Nephron (organoid): ENCODE data around the gene CAVIN1.
"Not testable (repeated sequence)": the region's sequence is repeated elsewhere in the genome, so short reads cannot be mapped to it uniquely, and the experiment has no call there.

ENCODE experiments used
- H3K27ac Mint-ChIP-seq, 3 experiments: 2 replicates each; pipeline ENCODE4 v1.8.0; 2020; ENCODE audit warnings: mixed read lengths in 3 of 3, mild to moderate bottlenecking in 2 of 3, moderate library complexity in 1 of 3
- H3K27me3 Mint-ChIP-seq: 2 replicates; pipeline ENCODE4 v1.8.0; 2021; ENCODE audit warnings: low read depth, mild to moderate bottlenecking, moderate library complexity, mixed read lengths
- H3K36me3 Mint-ChIP-seq: 2 replicates; pipeline ENCODE4 v1.8.0; 2020; ENCODE audit warnings: low read depth, mixed read lengths
- H3K4me1 Mint-ChIP-seq: 2 replicates; pipeline ENCODE4 v1.8.0; 2020; ENCODE audit warnings: mixed read lengths
- H3K4me3 Mint-ChIP-seq, 3 experiments: 2 replicates each; pipeline ENCODE4 v1.8.0; 2020; ENCODE audit warnings: mild to moderate bottlenecking in 3 of 3, mixed read lengths in 3 of 3, moderate library complexity in 2 of 3
- H3K9me3 Mint-ChIP-seq: 2 replicates; pipeline ENCODE4 v1.8.0; 2020; ENCODE audit warnings: mixed read lengths
- TF ChIP-seq, protein P1 (sequence below), 3 experiments: fragments of 200-600 bp; sonication (generic); IDR thresholded peaks; one replicate each; pipeline ENCODE4 v1.5.0; 2021; ENCODE audit warnings: antibody characterized with exemption in 3 of 3; ENCODE audit not compliant: unreplicated experiment in 3 of 3

Gene CAVIN1

DNA sequence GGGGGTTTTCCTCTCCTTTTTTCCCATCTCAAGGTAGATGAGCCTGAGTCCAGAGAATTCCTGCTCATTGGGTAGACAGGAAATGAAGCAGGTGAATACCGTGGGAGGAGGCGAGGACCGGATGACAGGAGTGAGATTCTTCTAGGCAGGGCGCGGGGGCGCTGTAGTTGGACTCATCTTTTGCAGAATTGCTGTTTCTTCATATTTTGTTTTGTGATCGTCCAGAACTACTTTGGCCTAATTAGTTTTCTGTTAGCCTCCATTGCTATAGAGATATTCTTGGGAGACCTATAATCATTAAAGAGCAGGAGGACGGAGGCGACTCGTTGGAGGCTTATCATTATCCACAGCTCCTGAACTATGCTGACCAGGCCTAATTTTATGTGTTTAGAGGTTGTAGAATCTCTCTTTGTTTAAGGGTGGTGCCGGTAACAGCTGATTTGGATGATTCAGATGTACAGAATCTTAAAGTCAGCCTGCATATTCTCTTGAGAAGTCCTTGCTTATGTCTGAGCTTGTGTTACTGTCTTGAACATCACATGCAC lies 36.3 kb upstream of the CAVIN1 start:
- H3K36me3 Mint-ChIP-seq, result peaks cover 16% of the 10 kb centered on the region
- H3K27ac Mint-ChIP-seq, result peak overlapping the region; percentile 73 to 90 (median 74)
- no peaks in the 10 kb centered on the region for H3K27me3 Mint-ChIP-seq
- H3K4me1 Mint-ChIP-seq, result peaks cover 38% of the 10 kb centered on the region
- H3K9me3 Mint-ChIP-seq, result no peaks in the 10 kb centered on the region
- H3K4me3 Mint-ChIP-seq, result peak overlapping the region; percentile 97 to 98 (median 98)
- TF ChIP-seq, protein P1, sequence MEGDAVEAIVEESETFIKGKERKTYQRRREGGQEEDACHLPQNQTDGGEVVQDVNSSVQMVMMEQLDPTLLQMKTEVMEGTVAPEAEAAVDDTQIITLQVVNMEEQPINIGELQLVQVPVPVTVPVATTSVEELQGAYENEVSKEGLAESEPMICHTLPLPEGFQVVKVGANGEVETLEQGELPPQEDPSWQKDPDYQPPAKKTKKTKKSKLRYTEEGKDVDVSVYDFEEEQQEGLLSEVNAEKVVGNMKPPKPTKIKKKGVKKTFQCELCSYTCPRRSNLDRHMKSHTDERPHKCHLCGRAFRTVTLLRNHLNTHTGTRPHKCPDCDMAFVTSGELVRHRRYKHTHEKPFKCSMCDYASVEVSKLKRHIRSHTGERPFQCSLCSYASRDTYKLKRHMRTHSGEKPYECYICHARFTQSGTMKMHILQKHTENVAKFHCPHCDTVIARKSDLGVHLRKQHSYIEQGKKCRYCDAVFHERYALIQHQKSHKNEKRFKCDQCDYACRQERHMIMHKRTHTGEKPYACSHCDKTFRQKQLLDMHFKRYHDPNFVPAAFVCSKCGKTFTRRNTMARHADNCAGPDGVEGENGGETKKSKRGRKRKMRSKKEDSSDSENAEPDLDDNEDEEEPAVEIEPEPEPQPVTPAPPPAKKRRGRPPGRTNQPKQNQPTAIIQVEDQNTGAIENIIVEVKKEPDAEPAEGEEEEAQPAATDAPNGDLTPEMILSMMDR (IDR thresholded peaks at IDR 0.05; ENCODE audit: unreplicated experiment in 3 of 3), result peak in 2 of 3 experiments; percentile 16 to 17

DNA sequence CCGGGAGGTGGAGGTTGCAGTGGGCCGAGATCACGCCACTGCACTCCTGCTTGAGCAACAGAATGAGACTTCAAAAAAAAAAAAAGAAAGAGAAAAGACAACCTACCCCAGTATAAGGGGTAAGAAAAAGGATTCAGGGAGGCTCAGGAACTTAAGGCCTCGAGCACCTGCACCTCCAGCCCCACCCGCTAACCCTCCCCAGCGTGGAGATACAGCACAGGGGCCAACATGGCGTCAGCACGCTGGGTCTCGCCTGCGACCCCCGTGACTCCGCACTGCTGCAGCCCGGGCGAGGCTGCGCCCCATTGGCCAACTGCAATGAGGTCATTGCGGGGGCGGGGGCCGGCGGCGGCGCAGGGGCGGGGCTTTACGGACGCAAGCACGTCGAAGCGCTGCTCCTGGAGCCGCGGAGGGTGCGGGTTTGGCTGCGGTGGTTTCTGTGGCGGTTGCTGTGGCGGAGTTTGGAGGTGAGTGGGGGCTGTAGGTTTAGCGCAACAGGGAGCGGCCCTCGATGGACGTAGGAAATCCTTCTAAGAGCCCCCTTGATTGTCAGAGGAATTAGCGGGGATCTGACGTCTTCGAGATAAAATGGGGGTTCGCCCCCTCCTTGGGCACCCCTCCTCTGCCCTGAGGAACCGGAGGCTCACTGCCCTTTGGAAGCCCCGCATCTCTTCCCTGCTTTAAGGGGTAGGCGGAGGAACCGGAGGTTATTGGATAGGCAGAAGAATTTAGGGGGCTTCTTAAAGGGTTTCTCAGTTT lies 35.6 kb upstream of the CAVIN1 start, which contains the start of gene ATP6V0A1:
TSS of gene ATP6V0A1 (plus strand) at position 382 of the 759 bp plus-strand sequence. CDS start 2,017 bp downstream, outside the sequence.
- Mint-ChIP-seq H3K36me3 (peaks cover 13% of the 10 kb centered on the region), H3K27ac (peak within 1 kb of the TSS; percentile 73 to 90 (median 84)), H3K4me3 (peak within 1 kb of the TSS; percentile 97 to 98 (median 98)), H3K4me1 (peaks cover 38% of the 10 kb centered on the region), H3K27me3 (no peaks in the 10 kb centered on the region), H3K9me3 (no peaks in the 10 kb centered on the region)
- TF ChIP-seq, protein P1 (IDR thresholded peaks at IDR 0.05; ENCODE audit: unreplicated experiment in 3 of 3), result no peak

DNA sequence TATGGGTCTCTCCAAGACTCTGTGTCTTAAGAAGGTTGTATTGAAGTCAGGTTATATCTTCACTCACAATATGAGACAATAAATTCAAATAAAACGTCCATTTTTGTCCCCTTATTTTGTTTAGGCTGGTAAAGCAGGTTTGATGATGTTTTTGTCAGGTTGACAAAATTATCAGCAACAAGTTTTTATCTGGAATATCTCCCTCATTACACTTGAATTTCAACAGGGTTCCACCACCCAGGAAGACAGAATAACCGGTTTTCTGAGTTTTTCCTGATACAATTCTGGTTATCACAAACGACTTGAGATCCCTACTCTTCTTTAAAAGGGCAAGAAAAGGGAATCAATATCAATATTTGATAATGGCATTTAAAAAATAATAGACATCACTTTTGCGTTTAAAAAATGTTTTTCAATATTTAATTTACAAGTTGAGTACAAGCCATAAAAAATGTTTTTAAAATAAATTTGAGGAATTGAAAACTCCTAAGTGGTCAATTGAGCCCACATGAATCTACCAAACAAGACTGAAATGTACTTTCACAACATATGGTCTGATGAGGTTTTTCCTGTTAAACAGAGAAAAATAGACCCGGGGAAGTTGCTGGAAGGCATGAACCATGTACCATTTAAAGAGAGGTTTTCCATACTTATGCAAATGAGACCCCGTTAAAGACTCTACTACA lies 34.2 kb upstream of the CAVIN1 start:
- Mint-ChIP-seq H3K9me3 (no peaks in the 10 kb centered on the region), H3K36me3 (peaks cover 8% of the 10 kb centered on the region), H3K27ac (peak overlapping the region; percentile 9 to 84 (median 83)), H3K4me1 (peaks cover 38% of the 10 kb centered on the region), H3K27me3 (no peaks in the 10 kb centered on the region), H3K4me3 (peak overlapping the region; percentile 71 to 84 (median 83))
- TF ChIP-seq, protein P1 (IDR thresholded peaks at IDR 0.05; ENCODE audit: unreplicated experiment in 3 of 3), result no peak

DNA sequence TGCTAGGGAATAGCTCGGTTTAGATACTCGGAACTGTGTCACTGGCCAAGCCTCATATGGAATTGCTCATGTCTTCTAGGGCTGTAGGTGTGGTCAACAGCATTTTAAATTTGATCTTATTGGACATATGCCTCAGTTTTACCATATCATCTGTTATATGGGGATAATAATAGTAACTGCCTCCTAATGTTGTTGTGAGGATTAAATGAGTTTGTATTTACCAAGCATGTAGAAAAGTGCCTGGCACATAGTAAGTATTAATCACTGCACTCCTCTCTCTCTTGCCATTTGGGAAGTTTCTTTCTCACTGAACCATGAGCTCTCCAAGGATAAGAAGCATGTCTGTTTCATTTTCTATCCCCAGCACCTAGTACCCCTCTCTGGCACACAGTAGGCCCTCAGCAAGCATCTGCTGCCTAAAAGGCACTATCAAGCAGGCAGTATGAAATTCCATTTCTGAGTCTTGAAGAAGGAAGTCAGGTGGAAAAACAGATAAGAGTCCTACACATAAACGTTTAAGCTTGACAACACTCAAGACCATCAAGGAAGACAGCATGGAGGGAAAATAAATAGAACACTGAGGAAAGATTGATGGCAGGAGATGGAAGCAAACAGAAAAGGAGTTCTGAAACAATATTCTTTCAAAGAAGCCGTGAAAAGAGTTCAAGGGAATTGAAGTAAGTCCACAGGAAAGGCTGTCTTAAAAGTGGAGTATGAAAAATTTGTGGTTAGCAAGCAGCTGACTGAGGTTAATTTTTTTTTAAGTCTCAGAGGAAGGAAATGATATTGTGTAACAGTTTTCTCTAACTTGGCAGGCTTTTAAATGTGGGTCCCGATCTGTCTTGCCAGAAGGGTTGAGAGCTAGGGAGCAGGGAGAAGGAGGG lies 33.4 kb upstream of the CAVIN1 start:
- Mint-ChIP-seq H3K27me3 (no peaks in the 10 kb centered on the region), H3K4me3 (peak overlapping the region; percentile 13 to 64 (median 39)), H3K4me1 (peaks cover 38% of the 10 kb centered on the region), H3K9me3 (no peaks in the 10 kb centered on the region), H3K27ac (peak overlapping the region; percentile 0 to 9 (median 8)), H3K36me3 (peaks cover 6% of the 10 kb centered on the region)
- TF ChIP-seq, protein P1 (IDR thresholded peaks at IDR 0.05; ENCODE audit: unreplicated experiment in 3 of 3), result no peak

DNA sequence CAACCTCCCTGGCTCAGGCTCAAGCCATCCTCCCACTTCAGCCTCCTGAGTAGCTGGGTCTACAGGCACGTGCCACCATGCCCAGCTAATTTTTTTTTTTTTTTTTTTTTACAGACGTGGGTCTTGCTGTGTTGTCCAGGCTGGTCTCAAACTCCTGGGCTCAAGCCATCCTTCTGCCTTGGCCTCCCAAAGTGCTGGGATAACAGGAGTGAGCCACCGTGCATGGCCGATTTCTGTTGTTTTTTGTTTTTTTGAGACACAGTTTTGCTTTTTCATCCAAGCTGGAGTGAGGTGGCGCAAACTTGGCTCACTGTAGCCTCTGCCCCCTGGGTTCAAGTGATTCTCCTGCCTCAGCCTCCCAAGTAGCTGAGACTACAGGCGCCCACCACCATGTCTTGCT lies 31.9 kb upstream of the CAVIN1 start:
- H3K27ac Mint-ChIP-seq, H3K9me3 Mint-ChIP-seq, H3K36me3 Mint-ChIP-seq, H3K4me3 Mint-ChIP-seq, H3K27me3 Mint-ChIP-seq: not testable (repeated sequence)
- H3K4me1 Mint-ChIP-seq, result peaks cover 29% of the 10 kb centered on the region
